Esophagus muscularis mucosa (tissue), 4 donors: Measurements from ENCODE around the gene SCAP. TPM values are rescaled to one million over a fixed set of nuclear protein-coding genes. Genes with fewer than 3 reads are reported as not detected.

Experiments used
- DNase-seq: peaks from one replicate; pipeline ENCODE4 v3.0.0-alpha.2; 2017; ENCODE audit errors: extremely low spot score
- H3K27ac ChIP-seq, 4 donors: fragments of 200-600 bp; sonication (generic); replicated peaks in 1 of 4; 1 replicate in 3 of 4; 2 replicates in 1 of 4; pipeline ENCODE4 v1.5.1; 2016 to 2019; ENCODE audit warnings: mild to moderate bottlenecking in 1 of 4
- H3K27me3 ChIP-seq, 4 donors: fragments of 200-600 bp; sonication (generic); one replicate each; pipeline versions ENCODE4 v1.5.1 to v1.6.0; 2016 to 2019
- H3K36me3 ChIP-seq, 4 donors: fragments of 200-600 bp; sonication (generic); one replicate each; pipeline ENCODE4 v1.5.1; 2016 to 2019
- H3K4me1 ChIP-seq, 4 donors: fragments of 200-600 bp; sonication (generic); one replicate each; pipeline ENCODE4 v1.5.1; 2016 to 2019
- H3K4me3 ChIP-seq, 4 donors: fragments of 200-600 bp; sonication (generic); 1 replicate in 2 of 4; 2 replicates in 2 of 4; pipeline ENCODE4 v1.5.1; 2016 to 2019; ENCODE audit warnings: mild to moderate bottlenecking in 4 of 4, moderate library complexity in 1 of 4
- H3K9me3 ChIP-seq, 4 donors: fragments of 200-600 bp; sonication (generic); 1 replicate in 3 of 4; 2 replicates in 1 of 4; pipeline ENCODE4 v1.5.1; 2016 to 2019
- CTCF ChIP-seq, 3 experiments: fragments of 200-600 bp in 2 of 3; fragments of 450-650 bp in 1 of 3; sonication (generic) in 2 of 3; IDR thresholded peaks; one replicate each; pipeline ENCODE4 v1.5.1; 2017 to 2019; ENCODE audit warnings: antibody characterized with exemption in 3 of 3, mild to moderate bottlenecking in 2 of 3, moderate library complexity in 1 of 3
- EP300 ChIP-seq: sonication (generic); formaldehyde crosslinking; IDR thresholded peaks from one replicate; pipeline ENCODE4 v1.6.1; 2017; ENCODE audit warnings: antibody characterized with exemption
- POLR2A ChIP-seq: fragments of 450-650 bp; IDR thresholded peaks from one replicate; pipeline ENCODE4 v1.6.1; 2017; ENCODE audit warnings: antibody characterized with exemption, moderate library complexity, mild to moderate bottlenecking, low read depth
- POLR2AphosphoS5 ChIP-seq, 2 donors: sonication (generic); formaldehyde crosslinking; IDR thresholded peaks; one replicate each; pipeline ENCODE4 v1.6.1; 2017; ENCODE audit warnings: antibody characterized with exemption in 2 of 2
- WGBS: methylation state at CpG from one replicate; pipeline ENCODE4 v1.1.5; 2018; 5-methylcytosine and 5-hydroxymethylcytosine counted together
- intact Hi-C: fragments of 100-400 bp; cut with DNase I; formaldehyde crosslinking; loops from one replicate; pipeline ENCODE4 v1.15.1; 2023
- total RNA-seq, 4 donors: library from RNA; depleted of rRNA; stranded (reverse); fragments of >200 nt; gene quantifications; one replicate each; pipeline versions ENCODE4 v1.1.0 to v1.2.1, GENCODE V29; 2016

The SCAP gene
- total RNA-seq, 4 donors from 2014 or later, result 67.6 to 104 (median 79.9) TPM

DNA sequence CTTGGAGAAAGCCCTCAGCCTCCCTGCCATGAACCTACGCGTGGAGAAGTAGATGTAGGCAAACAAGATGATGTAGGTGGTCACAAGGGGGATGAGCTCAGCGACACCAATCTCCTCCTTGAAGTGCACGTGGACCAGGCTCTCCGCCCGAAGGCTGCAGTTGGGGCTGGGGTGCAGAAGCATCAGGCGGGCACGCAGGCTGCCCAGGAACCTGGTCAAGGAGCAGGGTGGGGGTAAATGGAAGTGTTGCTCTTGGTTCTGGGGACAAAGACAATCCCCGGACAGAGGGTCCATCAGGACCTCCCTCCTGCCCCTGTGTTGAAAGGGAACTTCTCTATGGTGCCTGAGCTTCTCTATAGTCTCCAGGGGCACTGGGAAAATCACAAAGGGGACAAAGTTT is 49.8 kb downstream of the SCAP start:
- no peak overlapping the region for H3K27ac ChIP-seq
- peaks cover 13 to 17% (median 16%) of the 10 kb centered on the region in 4 donors for H3K4me1 ChIP-seq
- 94% methylated on average over 9 of the region's 9 CpGs for WGBS
- DNase-seq, result no peak
- no peak for TF ChIP-seq CTCF (IDR thresholded peaks at IDR 0.05)
- TF ChIP-seq POLR2A, result no peak
- no peak for TF ChIP-seq POLR2AphosphoS5 (IDR thresholded peaks at IDR 0.05)
- no peak for TF ChIP-seq EP300
- peaks cover 16 to 77% (median 60%) of the 10 kb centered on the region in 4 donors for H3K36me3 ChIP-seq
- no peaks in the 10 kb centered on the region for H3K9me3 ChIP-seq
- no peak overlapping the region for H3K4me3 ChIP-seq
- intact Hi-C loops, result no loop called here
- H3K27me3 ChIP-seq, result no peaks in the 10 kb centered on the region

DNA sequence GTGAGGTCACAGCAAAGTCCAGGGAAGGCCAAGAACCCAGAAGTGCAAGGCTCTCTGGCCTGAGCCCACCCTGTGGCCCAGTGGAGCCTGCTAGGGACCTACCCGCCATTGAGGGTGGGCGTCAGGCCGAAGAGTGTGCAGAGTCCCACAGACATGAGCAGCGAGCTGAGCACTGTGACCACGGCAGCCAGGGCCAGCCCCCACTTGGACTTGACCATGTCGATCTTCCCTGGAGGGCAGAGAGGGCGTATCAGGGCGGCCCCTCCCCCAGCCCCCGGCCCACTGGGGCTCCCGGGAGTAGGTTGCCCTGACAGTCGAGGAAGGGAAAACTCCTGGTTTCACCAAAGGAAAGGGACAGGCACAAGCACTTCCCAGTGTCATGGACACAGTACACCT is 50.4 kb downstream of the SCAP start:
- peaks cover 16 to 77% (median 60%) of the 10 kb centered on the region in 4 donors for H3K36me3 ChIP-seq

GRCh38 chr3:47424434-47425382 is 51.0 kb downstream of the SCAP start:
- no peaks in the 10 kb centered on the region for H3K9me3 ChIP-seq
- TF ChIP-seq CTCF (IDR thresholded peaks at IDR 0.05), result no peak
- no peak for TF ChIP-seq POLR2AphosphoS5 (IDR thresholded peaks at IDR 0.05)
- TF ChIP-seq POLR2A, result no peak
- no peak for TF ChIP-seq EP300
- DNase-seq, result no peak
- peaks cover 15 to 23% (median 16%) of the 10 kb centered on the region in 4 donors for H3K4me1 ChIP-seq
- no peak overlapping the region for H3K4me3 ChIP-seq
- intact Hi-C loops, result no loop called here
- H3K27me3 ChIP-seq, result no peaks in the 10 kb centered on the region
- peaks cover 19 to 77% (median 67%) of the 10 kb centered on the region in 4 donors for H3K36me3 ChIP-seq
- WGBS, result 83% methylated on average over 15 of the region's 15 CpGs
- H3K27ac ChIP-seq, result no peak overlapping the region

More for the DNA sequence above, 50.4 kb downstream of the SCAP start:
- intact Hi-C loops, result no loop called here
- TF ChIP-seq EP300 (no peak), POLR2AphosphoS5 (IDR thresholded peaks at IDR 0.05) (no peak), CTCF (IDR thresholded peaks at IDR 0.05) (no peak), POLR2A (no peak)
- peaks cover 15 to 22% (median 16%) of the 10 kb centered on the region in 4 donors for H3K4me1 ChIP-seq
- H3K27ac ChIP-seq, result no peak overlapping the region
- 94% methylated on average over 7 of the region's 11 CpGs for WGBS
- no peaks in the 10 kb centered on the region for H3K27me3 ChIP-seq
- DNase-seq, result no peak
- H3K9me3 ChIP-seq, result no peaks in the 10 kb centered on the region
- H3K4me3 ChIP-seq, result no peak overlapping the region

- DNase-seq, result no peak
- no peaks in the 10 kb centered on the region for H3K27me3 ChIP-seq
- TF ChIP-seq CTCF (IDR thresholded peaks at IDR 0.05) (no peak), EP300 (no peak), POLR2AphosphoS5 (IDR thresholded peaks at IDR 0.05) (no peak), POLR2A (no peak)
- intact Hi-C loops, result no loop called here
- H3K36me3 ChIP-seq, result peaks cover 28 to 87% (median 77%) of the 10 kb centered on the region in 4 donors
- H3K27ac ChIP-seq, result no peak overlapping the region
- no peaks in the 10 kb centered on the region for H3K9me3 ChIP-seq
- peaks cover 15 to 23% (median 16%) of the 10 kb centered on the region in 4 donors for H3K4me1 ChIP-seq
- H3K4me3 ChIP-seq, result no peak overlapping the region
- 89% methylated on average over 8 of the region's 8 CpGs for WGBS
These were observed 52.1 kb downstream of the SCAP start for GRCh38 chr3:47423548-47424145.
